HG03354 (cell line): ENCODE data around the gene BFSP2.

ENCODE experiments used
- ATAC-seq: cut with Tn5 transposase; IDR thresholded peaks from one replicate; pipeline ENCODE4 v1.9.1; 2021; ENCODE audit warnings: mild to moderate bottlenecking; ENCODE audit not compliant: unreplicated experiment, poor library complexity, severe bottlenecking

The BFSP2 gene

DNA sequence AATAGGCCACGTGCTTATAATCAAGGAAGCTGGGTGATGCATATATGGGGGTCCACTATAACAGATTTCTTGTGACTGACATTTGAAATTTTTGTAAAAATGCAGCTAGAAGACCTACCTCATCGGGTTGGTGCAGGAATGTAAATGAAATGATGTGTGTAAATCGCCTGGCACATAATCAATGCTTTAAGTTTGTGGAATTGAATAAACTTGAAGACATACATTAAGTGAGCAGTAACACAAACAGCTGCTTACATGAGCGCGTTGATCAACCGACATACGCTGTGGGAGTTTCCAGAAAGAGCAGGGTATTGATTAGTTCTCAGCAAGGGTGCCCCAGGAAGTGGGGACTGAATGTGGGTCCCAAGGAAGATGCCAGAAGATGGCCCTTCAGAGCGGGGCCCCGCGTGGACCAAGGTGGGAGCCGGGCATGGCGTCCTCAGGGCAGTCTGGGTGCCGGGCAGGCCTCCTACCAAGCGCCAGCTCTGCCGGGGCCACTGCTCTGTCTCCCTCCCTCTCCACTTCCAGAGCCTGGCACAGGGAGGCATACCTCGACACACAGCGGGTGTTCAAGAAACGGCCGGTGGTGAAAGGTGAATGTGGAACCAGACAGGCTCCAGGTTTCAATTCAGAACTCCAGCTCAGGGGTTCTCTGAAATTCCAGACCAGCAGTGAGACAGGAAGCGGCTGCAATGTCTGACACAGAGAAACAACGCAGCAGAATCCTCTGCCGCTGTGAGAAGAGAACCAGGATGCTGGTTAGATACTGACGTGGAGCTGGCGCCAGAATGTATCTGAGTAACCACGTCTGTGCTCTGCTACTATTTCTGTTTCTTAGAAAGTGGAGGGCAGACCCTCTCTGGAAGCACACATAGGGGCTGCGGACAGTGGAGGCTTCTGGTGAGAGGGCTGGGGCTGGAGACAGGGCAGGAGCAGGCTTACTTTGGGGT lies 12.6 kb downstream of the BFSP2 start:
- no peak for ATAC-seq

DNA sequence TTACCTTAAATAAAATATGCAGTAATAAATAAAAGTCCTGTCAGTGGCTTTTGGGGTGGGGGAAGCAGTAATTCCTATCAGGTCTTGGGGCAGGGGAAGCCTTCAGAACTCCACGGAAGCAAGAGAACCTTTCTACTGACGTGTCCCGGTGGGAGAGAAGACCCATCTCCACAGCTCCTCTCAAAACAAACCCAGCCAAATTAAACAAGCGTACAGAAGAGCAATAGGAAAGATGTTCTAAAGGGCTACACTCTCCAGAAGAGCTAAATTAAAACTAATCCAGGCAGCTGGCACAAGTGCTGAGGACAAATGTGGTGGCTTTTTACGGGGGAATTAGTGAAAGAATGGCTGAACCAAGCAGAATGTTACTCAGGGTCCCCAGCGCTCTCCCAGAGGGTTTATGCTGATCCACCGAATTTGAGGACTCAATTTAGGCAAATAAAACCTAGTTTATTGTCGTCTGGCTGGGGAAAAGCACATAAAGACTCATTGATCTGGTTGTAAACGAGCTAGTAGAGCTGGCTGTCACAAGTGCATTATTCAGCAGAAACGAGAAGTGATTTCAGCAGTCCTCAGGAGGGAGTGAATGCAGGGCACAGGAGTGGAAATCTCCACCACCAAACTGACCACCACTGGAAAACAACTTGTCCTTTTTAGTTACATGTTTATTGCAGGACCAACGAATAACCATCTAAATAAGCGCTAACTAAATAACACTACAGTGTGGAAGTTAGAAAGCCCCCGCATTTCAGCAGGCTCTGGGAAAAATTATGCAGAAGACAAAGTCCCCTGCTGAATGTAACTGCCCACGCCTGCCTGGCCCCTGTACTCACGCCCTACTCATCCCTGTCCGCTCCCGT lies 13.5 kb downstream of the BFSP2 start:
- ATAC-seq, result no peak

DNA sequence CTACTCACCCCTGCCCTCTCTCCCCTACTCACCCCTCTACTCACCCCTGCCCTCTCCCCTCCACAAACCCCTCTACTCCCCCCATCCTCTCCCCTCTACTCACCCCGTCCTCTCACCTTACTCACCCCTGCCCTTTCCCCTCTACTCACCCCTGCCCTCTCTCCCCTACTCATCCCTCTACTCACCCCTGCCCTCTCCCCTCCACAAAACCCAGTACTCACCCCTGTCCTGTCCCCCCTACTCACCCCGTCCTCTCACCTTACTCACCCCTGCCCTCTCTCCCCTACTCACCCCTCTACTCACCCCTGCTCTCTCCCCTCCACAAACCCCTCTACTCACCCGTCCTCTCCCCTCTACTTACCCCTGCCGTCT lies 14.2 kb downstream of the BFSP2 start:
- ATAC-seq, result no peak

DNA sequence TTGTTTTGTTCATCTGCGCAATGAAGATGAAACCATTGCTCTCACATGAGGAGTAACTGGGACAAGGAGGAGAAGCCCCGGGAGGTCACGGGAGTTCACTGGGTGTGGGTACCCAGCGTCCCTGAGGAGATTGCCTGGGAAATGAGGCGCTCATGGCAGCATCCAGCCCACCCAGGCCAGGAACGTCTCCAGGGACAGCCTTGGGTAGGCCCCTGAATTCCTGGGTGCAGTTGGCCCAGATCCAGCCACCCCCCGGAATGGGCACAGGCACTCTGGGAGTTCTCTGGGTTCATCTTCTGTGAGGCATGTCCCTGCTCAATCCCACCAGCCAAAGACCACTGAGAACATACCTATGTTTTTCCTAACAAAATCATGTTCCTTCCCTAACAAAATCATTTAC lies 18.5 kb downstream of the BFSP2 start:
- ATAC-seq, result no peak

DNA sequence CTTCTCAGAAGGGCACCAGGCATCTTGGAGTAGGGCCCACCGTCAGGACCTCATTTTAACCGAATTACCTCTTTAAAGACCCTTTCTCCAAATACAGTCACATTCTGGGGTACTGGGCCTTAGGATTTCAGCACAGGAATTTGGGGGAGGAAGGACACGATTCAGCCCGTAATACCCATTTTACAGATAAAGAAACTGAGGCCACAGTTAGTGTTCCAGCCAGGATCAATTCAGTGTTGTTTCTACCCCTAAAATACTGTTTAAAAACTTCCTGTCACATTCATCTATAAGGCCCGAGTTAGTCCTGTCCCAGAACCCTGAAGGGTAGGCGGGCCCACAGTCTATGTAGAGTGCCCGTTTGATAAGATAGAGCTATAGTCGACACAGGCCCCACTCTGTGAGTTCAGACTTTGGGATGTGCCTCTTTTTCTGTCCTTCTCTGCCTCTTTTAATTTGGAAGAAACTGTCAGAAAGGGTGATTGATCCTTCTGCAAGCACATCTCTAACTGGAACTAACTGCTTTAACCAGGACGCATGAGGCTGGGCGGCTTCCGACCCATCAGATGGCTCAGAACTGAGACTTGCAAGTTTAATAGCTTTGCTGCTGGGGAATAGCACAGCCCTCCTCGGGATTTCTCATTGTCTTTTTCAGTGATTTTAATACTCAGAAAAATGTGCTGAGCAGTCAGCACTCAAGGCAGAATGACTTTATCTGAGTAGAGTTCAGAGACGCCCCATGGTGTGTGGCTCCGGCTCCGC lies 19.5 kb downstream of the BFSP2 start:
- no peak for ATAC-seq

DNA sequence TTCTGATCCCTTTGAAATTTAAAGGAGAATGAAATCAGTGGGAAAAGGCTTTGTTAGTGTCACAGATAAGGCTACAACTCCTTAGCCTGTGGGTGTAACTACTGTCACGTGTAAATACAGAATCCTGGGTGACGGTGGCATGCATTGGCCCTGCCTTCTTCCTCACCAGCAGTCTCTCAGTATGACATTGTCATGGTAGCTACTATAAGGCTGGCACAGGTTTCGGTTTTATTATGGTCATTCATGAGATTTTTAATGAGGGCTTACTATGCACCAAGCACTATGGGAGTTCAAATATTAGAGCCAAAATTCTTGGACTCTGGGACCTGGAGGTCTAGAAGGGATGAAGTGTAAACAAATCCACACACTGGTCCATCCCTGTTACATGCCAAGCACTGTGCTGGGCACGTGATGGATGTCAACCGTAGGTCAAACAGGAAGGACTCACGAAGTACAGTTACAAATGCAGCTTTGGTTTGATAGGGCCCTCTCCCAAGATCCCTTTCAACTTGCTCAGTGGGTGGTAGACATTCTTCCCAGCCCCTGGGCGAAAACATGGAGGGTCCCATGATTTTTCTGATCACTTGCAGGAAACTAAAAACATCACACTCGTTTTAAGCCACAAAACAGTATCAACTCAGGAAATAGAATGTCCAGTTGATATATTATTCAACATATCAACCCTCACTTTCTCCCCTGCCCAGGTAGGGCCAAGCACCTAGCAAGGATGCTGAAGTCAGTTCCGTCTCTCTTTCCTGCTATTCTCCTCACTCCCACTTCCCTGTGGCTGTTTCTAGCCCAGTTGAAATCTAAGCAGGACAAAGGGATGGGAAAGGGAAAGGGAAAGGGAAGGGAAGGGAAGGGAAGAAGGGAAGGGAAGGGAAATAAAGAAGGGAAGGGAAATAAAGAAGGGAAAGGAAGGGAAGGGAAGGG lies 25.3 kb downstream of the BFSP2 start:
- no peak for ATAC-seq

DNA sequence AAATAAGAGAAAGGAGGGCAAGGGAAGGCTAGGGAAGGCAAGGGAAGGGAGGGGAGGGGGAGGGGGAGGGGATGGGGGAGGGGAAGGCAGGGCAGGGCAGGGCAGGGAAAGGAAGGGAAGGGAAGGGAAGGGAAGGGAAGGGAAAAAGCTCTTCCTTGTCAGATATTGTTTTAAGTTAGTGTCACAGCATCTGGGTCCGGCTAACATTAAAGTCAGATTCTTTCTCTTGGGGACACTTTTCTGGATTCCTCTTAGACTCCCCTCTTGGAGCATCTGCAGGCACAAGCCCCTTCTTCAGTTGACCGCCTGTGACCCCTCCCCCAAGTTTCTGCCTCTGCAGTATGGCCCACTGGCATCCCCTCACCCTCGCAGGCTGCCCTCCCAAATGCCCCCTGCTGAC lies 26.0 kb downstream of the BFSP2 start:
- no peak for ATAC-seq

DNA sequence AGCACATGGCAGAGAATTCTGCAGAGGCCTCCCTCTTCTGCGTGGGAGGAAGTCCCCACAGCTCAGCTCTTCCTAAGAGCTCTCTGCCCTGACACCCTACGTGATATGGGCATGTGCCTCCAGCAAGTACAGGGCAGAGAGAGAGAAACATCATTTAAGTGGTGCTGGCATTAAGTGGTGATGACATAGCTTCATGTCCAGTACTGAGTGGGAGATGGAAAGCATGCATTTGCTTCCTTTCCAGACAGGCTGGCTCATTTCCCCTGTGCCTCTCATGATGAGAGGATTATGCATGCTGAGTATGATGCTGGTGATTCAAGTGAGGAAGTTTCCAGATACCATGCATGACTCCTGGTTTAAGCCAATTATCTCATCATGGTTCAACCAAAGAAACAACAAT lies 26.9 kb downstream of the BFSP2 start:
- no peak for ATAC-seq

DNA sequence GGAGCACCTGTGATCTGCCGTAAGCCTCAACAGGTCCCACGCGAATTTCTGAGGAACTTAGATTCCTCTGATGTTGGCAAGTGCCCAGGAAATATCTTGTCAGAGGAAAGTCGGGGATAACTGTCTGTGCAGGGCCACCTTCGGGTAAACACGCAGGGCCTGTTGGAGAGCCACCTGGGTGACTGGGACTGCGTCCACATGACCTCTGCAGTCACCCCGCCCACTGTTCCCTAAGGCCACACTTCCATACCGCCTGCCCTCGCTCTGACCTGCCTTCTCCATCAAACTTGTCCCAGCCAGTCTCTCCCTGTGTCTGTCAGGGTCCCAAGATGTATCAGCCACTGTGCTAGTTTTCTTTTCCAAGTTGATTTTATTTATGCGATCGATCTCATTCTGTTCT lies 28.7 kb downstream of the BFSP2 start:
- ATAC-seq, result no peak

DNA sequence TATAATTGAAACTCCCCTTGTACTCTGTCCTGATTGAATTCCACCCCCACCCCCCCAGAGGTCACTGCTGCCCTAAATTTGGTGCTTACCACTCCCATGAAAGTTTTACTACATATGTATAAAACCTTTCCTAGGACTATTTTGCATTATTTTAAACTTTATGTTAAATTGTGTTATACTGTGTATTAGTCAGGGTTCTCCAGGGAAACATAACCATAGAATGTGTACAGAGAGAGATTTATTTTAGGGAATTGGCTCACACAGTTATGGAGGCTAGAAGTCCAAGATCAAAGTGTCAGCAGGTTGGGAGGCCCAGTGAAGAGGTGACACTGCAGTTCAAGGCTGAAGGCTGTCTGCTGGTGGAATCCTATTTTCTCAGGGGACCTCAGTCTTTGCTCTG lies 29.2 kb downstream of the BFSP2 start:
- no peak for ATAC-seq

DNA sequence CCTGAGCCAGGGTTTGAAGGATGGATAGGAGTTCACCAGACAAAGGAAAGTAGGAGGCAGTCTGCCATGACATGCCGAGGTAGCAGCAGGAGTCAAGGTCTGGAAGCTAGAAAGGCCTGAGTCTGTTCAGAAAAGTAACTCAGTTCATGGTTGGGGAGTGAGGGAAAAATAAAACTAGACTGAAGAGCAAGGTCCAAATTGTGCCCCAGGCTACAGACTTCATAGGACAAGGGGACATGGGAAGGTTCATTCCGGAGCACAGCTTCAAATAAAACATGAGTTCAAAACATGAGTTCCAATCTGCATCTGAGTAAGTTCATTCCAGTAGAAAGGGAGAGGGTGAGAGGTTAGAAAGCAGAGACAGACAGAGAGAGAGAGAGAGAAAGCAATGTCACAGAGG lies 39.7 kb downstream of the BFSP2 start:
- no peak for ATAC-seq

DNA sequence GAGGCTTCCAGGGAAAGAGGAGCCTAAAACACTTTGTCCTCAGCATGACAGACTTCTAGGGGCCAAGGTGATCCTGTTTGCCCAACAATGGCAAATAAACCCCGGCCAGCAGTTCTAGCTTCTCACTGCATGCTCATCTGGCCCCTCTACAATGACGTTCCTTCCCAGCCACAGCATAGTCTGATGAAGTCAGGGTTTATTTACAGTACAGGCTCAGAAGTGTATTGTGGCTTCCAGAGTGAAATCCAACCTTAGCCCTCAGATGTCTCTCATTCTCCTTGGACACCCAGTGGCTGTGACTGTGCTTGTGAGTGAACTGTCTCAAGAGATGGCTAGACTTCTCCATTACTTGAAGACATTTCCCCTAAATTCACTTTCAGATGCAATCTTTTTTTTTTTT lies 40.8 kb downstream of the BFSP2 start:
- no peak for ATAC-seq

DNA sequence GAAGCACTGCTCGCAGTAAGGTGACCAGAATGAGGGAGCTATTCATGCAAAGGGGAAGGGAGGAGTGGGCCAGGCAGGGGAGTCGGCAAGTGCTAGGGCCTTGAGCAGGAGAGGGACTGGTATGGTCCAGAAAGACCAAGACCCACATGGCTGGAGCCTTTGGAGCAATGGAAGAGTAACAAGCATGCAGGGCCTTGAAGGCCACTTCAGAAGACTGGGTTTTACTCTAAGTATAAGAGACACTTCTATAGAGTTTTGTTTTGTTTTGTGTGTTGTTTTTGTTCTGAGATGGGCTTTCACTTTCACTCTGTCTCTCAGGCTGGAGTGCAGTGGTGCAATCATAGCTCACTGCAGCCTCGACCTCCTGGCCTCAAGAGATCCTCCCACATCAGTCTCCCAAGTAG lies 42.0 kb downstream of the BFSP2 start:
- peak; percentile 86 for ATAC-seq

DNA sequence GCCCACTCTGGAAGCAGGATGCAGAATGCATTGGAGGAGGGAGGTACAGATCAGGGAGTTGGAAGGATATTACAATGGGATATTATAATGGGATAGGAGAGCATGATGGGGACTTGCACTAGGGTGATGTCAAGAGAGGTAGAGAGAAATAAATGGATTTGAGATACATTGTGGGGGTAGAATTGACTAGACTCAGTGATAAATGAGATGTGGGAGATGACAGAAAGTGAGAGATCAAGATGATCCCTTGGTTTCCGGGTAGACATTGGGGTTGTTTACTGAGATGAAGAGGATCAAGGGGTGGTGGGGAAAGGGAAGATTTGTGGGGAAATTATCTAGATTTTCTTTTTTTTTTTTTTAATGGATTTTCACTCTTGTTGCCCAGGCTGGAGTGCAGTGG lies 42.7 kb downstream of the BFSP2 start:
- no peak for ATAC-seq

DNA sequence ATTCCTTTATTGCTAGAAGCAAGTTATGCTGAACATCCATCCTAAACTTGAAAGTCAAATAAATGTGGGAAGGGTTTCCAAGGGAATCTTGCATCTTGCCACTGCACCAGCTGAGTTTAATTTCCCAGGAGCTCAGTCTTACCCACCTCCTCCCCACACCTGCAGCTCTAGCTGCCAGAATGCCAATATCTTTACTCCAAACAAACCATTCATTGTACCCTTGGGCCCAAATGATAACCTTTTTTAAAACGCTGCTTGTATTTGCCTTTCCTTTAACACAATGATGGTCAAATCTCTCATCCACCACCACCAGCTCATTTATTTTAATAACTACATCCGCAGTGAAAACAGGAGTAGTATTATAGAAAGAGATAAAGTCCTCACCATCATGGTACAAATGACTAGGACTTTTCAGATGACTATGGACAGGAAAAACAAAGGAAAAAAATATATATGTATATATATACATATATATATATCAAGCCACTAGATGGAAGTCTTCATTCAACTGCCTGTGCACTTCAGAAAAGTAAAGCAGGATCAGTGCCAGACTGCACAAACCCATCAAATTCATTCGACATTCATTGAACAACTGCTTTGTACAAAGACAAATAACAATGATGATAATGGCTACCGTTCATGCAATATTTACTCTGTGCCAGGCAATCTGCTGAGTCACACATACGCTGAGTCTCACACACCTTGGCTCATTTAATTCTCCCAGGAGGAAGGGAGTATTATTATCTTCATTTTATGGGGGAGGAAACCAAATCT lies 44.0 kb downstream of the BFSP2 start:
- ATAC-seq, result no peak

DNA sequence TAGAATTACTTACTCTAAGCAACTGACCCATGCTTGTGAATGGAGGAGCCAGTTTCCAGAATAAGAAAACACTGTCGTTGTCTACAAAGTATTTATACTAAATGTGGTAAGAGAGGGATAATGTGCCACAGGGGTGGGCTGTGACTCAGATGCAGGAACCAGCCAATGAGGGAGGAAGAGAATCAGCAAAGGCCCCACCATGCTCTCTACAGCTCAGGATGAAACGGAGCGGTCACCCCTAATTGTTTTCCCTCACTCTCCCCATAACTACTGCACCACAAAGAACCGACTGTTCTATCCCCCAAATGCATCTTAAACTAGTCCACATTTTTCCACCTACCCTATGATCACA lies 44.5 kb downstream of the BFSP2 start:
- ATAC-seq, result no peak

DNA sequence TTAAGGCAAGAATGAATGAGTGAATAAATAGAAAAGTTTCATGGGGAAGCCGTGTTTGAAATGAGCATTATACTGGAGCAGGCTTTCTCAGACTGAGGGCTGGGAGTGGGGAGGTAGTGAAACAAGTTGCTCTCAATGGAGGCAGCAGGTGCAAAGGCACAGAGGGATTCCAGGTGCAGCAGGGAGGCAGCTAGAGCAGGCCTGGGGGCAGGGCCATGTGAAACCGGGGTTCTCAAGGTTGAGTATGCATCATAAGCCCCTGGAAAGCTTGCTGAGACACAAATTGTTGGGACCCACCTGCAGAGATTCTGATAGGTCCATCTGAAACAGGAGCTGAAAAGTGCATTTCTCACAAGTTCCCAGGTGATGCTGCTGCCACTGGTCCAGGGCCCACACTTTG lies 45.3 kb downstream of the BFSP2 start:
- ATAC-seq, result no peak

DNA sequence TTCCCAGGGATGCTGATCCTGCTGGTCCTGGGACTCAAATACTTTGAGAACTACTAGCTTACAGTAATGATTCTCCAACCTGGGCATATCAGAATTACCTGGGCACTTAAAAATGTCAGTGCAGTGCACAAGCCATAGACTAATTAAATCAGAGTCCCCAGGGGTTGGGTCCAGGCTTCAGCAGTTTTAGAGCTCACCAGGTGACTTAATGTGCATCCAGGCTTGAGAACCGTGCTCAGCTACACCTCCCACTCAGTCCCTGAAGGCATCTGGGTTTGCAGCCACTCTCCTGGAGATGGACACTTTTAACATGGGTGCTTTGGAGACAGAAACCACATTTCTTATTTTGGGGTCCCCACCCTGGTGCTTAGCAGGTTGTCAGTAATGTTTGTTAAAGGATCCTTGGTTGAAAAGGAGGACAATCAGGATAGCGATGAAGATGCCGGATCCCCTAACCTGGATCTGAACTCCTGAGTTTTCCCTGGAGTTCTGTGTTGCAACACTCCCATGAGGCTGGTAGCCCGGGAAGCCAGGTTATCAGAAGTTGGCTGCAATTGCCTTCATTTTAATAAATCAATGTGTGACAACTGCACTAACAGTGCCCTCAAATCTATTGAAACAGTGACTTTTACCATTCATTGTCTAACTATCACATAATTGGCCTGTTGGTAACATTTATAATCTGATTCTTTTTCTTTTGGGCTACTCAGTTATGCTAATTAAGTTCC lies 48.1 kb downstream of the BFSP2 start:
- ATAC-seq, result peak; percentile 20
